HepG2 (cell line): Measurements from ENCODE around the gene MAPK8IP3. TPM values are rescaled to one million over a fixed set of nuclear protein-coding genes. Genes with fewer than 3 reads are reported as not detected.

ENCODE experiments used
- ATAC-seq: fragments of 200-7000 bp; cut with Tn5 transposase; 3 replicates; pipeline ENCODE4 v1.9.1; 2020; ENCODE audit warnings: mild to moderate bottlenecking, moderate library complexity
- BruUV-seq: library from RNA; stranded (reverse); fragments of 400-500 nt; replicated peaks from 2 replicates; lab custom pipeline; 2021; lab: Mats Ljungman, UMichigan
- CTCF ChIA-PET: fragments of 300-600 bp; formaldehyde crosslinking; extraction: SDS; loops from one replicate; lab custom pipeline; 2021; ENCODE audit warnings: low total read pairs, inconsistent platforms, low intra/inter-chr PET ratio; lab: Yijun Ruan, JAX
- POLR2A ChIA-PET: fragments of 350-600 bp; sonication (Branson Sonifier 250); formaldehyde crosslinking; loops from one replicate; lab custom pipeline; 2020; ENCODE audit warnings: antibody characterized with exemption, inconsistent platforms; lab: Yijun Ruan, JAX
- DNase-seq: peaks from one replicate; pipeline ENCODE4 v3.0.0-alpha.2; 2015; ENCODE audit warnings: low spot score
- FAIRE-seq: peaks from 3 replicates; lab custom pipeline; 2011; peaks lifted over from hg19 to GRCh38; lab: Jason Lieb, UNC
- H2AFZ ChIP-seq: one replicate; pipeline ENCODE4 v1.6.1; 2011; ENCODE audit warnings: low read length, inconsistent platforms
- H3K27ac ChIP-seq: fragments of 300-600 bp; 3 replicates; pipeline ENCODE4 v1.8.0; 2011; ENCODE audit warnings: mixed run types, mild to moderate bottlenecking, mixed read lengths, low read length, inconsistent platforms; ENCODE audit not compliant: insufficient read depth; ENCODE audit errors: extremely low read length
- H3K27me3 ChIP-seq, 2 experiments: fragments of 200-600 bp in 1 of 2; 2 replicates in 1 of 2; 3 replicates in 1 of 2; pipeline versions ENCODE4 v1.6.0 to v1.8.0; 2011; ENCODE audit warnings: low read length in 2 of 2, mild to moderate bottlenecking in 2 of 2, moderate library complexity in 2 of 2, inconsistent platforms in 1 of 2; ENCODE audit not compliant: insufficient read depth in 2 of 2, control insufficient read depth in 1 of 2
- H3K36me3 ChIP-seq, 2 experiments: fragments of 200-600 bp in 1 of 2; replicated peaks in 1 of 2; 2 replicates in 1 of 2; 3 replicates in 1 of 2; pipeline versions ENCODE4 v1.5.1 to v1.8.0; 2011; ENCODE audit warnings: low read length in 2 of 2, inconsistent platforms in 1 of 2; ENCODE audit not compliant: insufficient read depth in 2 of 2, control insufficient read depth in 1 of 2
- H3K4me1 ChIP-seq: 2 replicates; pipeline ENCODE4 v1.5.1; 2012; ENCODE audit warnings: low read length, inconsistent platforms; ENCODE audit not compliant: insufficient read depth
- H3K4me2 ChIP-seq: 2 replicates; pipeline ENCODE4 v1.6.0; 2011; ENCODE audit warnings: low read depth, low read length, inconsistent platforms
- H3K4me3 ChIP-seq, 3 experiments: fragments of 200-600 bp in 1 of 3; sonication (generic), shearing (Covaris generic) in 1 of 3; replicated peaks in 1 of 3; 2 replicates each; pipeline ENCODE4 v1.5.1; 2011 to 2016; ENCODE audit warnings: low read length in 3 of 3, inconsistent platforms in 2 of 3, low read depth in 2 of 3, mild to moderate bottlenecking in 2 of 3, control low read depth in 1 of 3, mixed read lengths in 1 of 3; ENCODE audit not compliant: insufficient read depth in 1 of 3
- H3K79me2 ChIP-seq: one replicate; pipeline ENCODE4 v1.6.1; 2011; ENCODE audit warnings: low read length, inconsistent platforms; ENCODE audit not compliant: insufficient read depth
- H3K9ac ChIP-seq: 2 replicates; pipeline ENCODE4 v1.6.0; 2011; ENCODE audit warnings: mild to moderate bottlenecking, low read depth, low read length, inconsistent platforms; ENCODE audit not compliant: insufficient read depth
- H3K9me3 ChIP-seq: 2 replicates; pipeline ENCODE4 v1.5.1; 2012; ENCODE audit warnings: mild to moderate bottlenecking, low read length
- H4K20me1 ChIP-seq: 2 replicates; pipeline ENCODE4 v1.6.0; 2011; ENCODE audit warnings: inconsistent platforms, mild to moderate bottlenecking, low read length, moderate library complexity; ENCODE audit not compliant: insufficient read depth
- ESRRA ChIP-seq: sonication (generic); formaldehyde crosslinking; IDR thresholded peaks from 2 replicates; pipeline ENCODE4 v1.5.1; 2020; ENCODE audit warnings: mild to moderate bottlenecking, low read depth, missing genetic modification reagents
- HMG20B ChIP-seq: conservative IDR thresholded peaks from 2 replicates; pipeline ENCODE4 v1.6.1; 2016; ENCODE audit warnings: missing genetic modification reagents, missing compliant biosample characterization
- KDM2A ChIP-seq: sonication (generic); formaldehyde crosslinking; IDR thresholded peaks from 2 replicates; pipeline ENCODE4 v1.4.0; 2020; ENCODE audit warnings: low read depth, missing genetic modification reagents, borderline replicate concordance
- SRSF4 ChIP-seq: fragments of 200-400 bp; formaldehyde crosslinking; IDR thresholded peaks from one replicate; pipeline ENCODE4 v1.6.1; 2018; ENCODE audit warnings: mild to moderate bottlenecking, low read depth, low read length, moderate library complexity; ENCODE audit not compliant: poor library complexity, severe bottlenecking
- ZNF510 ChIP-seq: sonication (generic); formaldehyde crosslinking; IDR thresholded peaks from 2 replicates; pipeline ENCODE4 v1.4.0; 2020; ENCODE audit warnings: low read depth, mild to moderate bottlenecking, missing genetic modification reagents
- ZNF549 ChIP-seq: sonication (generic); formaldehyde crosslinking; IDR thresholded peaks from 2 replicates; pipeline ENCODE4 v1.5.0; 2020; ENCODE audit warnings: missing genetic modification reagents
- ZNF670 ChIP-seq: sonication (generic); formaldehyde crosslinking; IDR thresholded peaks from 2 replicates; pipeline ENCODE4 v1.8.0; 2022; ENCODE audit warnings: mild to moderate bottlenecking, missing genetic modification reagents, borderline replicate concordance
- WGBS: methylation state at CpG from one replicate; pipeline ENCODE4 v1.1.6; 2017; ENCODE audit warnings: low lambda C conversion rate; 5-methylcytosine and 5-hydroxymethylcytosine counted together
- in situ Hi-C: cut with HindIII; loops from 2 replicates; pipeline ENCODE4 v1.10.0; 2017; ENCODE audit warnings: low pct_unique_long_range_greater_than_20kb; ENCODE audit not compliant: extremely low pct_ligation_motif_present
- intact Hi-C: fragments of 100-400 bp; cut with micrococcal nuclease; formaldehyde crosslinking; loops from one replicate; pipeline ENCODE4 v1.10.0; 2022; ENCODE audit not compliant: unreplicated experiment
- polyA plus RNA-seq, 8 experiments: library from polyadenylated mRNA; depleted of rRNA in 3 of 8; stranded (reverse) in 7 of 8; unstranded in 1 of 8; fragments of >200 nt; fragmentation: Illumina TruSeq in 4 of 8; extraction: Trizol in 4 of 8; gene quantifications; 2 replicates each; pipeline versions ENCODE4 v1.2.1 to v1.2.3, GENCODE V29; 2011 to 2016; ENCODE audit warnings: low read depth in 4 of 8, missing spikeins in 1 of 8, mixed read lengths in 1 of 8; ENCODE audit not compliant: insufficient read depth in 1 of 8
- total RNA-seq, 5 experiments: library from RNA; depleted of rRNA; stranded (reverse); fragments of >200 nt; fragmentation: Illumina TruSeq; extraction: Trizol; gene quantifications; 2 replicates each; pipeline ENCODE4 v1.2.3, GENCODE V29; 2016; ENCODE audit warnings: low read depth in 1 of 5

The MAPK8IP3 gene
- total and polyA plus RNA-seq, 2 of the 13 experiments (the other 11 are each of a cell fraction or from before 2014, with no cell fraction given): 25.1 to 41.7 TPM

DNA sequence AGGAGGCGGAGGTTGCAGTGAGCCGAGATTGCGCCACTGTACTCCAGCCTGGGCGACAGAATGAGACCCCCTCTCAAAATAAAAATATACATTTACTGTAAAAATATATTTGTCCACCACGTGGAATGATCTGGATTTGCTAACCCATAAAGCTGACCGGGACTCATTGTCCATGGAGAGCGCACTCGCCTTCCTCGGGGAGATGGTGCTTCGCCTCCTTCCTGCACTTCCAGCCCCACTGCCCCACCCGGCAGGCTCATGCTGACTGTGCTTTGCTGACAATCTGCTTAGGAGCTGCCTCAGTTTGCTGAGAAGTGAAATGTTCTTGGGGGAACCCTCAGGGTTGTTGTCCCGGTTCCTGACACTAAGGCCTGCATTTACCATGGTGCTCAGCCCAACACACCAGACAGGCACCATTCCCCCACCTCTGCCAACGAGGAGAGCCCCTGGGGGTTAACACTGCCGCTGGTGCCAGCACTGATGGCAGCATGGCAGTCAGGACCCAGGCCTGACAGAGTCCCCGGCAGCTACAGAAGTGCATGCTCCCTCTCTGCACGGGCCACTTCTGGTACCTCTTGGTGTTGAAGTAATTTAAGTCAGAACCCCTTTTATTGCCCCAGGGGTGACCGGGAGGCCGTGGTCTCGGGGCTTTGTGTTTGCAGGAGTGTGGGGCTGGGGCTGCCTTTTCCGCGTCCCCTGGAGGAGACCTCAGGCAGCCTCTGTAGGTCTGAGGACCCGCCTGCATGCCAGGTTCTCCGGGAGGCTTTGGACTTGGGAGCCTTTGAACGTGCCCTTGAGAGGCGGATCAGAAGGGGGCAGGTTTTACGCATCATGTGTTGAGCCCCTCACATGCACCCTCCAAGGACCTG lies 79.2 kb downstream of the MAPK8IP3 start:
- CTCF ChIA-PET: no interaction called here
- H3K27ac ChIP-seq: no peak overlapping the region
- TF ChIP-seq HMG20B (CRISPR knock-in tag) (no peak), ZNF670 (CRISPR knock-in tag) (no peak), ESRRA (CRISPR knock-in tag) (no peak), SRSF4 (no peak), ZNF510 (CRISPR knock-in tag) (no peak), ZNF549 (CRISPR knock-in tag) (no peak), KDM2A (CRISPR knock-in tag) (no peak)
- TF ChIP-seq, all 625 proteins: peak for 0
- ATAC-seq: no peak
- H3K9me3 ChIP-seq: no peaks in the 10 kb centered on the region
- no peak overlapping the region for H3K4me2 ChIP-seq
- H3K27me3 ChIP-seq: peaks cover 0 to 2% of the 10 kb centered on the region in 2 experiments; a peak in 1 of 5 replicates
- no TSS peak for BruUV-seq
- no peak overlapping the region for H3K4me3 ChIP-seq
- peaks cover 26% of the 10 kb centered on the region for H3K79me2 ChIP-seq
- peaks cover 4 to 7% of the 10 kb centered on the region in 2 experiments; a peak in 3 of 5 replicates for H3K36me3 ChIP-seq
- WGBS: 91% methylated on average over 13 of the region's 26 CpGs
- H3K9ac ChIP-seq: no peak overlapping the region
- H3K4me1 ChIP-seq: peaks cover 22% of the 10 kb centered on the region
- FAIRE-seq: no peak
- H2AFZ ChIP-seq: no peak overlapping the region
- DNase-seq: no peak
- in situ Hi-C loops: loop anchor here (5.0 kb wide), 1 partner anchor 37 kb away; no protein-coding TSS in a partner anchor
- POLR2A ChIA-PET: interaction anchor here (1.1 to 4.4 kb wide), 2 partner anchors 8 to 48 kb away, joined by 4 to 57 read pairs; partner anchors contain the start of gene IGFALS
- intact Hi-C loops: loop anchor here (5.0 kb wide), 1 partner anchor 42 kb away; the partner anchor contains the start of genes FAHD1 and HAGH
- H4K20me1 ChIP-seq: peaks cover 4% of the 10 kb centered on the region; the same call in 1 of the 2 replicates
